Measurements from ENCODE around the gene TAAR1. TPM values are rescaled to one million over a fixed set of nuclear protein-coding genes. Genes with fewer than 3 reads are reported as not detected.

The TAAR1 gene
- total RNA-seq, 1 experiment from 2014 or later = not detected

- no peaks in the 10 kb centered on the region for H3K9me3 ChIP-seq (ENCODE audit: low read length)
- H3K79me2 ChIP-seq (ENCODE audit: low read length) = no peaks in the 10 kb centered on the region
- H3K27me3 ChIP-seq (ENCODE audit: low read length) = no peaks in the 10 kb centered on the region
- H3K4me3 ChIP-seq (ENCODE audit: low read length) = no peak within 1 kb of the TSS
- H3K4me1 ChIP-seq (ENCODE audit: low read length) = no peaks in the 10 kb centered on the region
- no peak within 1 kb of the TSS for H3K27ac ChIP-seq (ENCODE audit: low read length)
- H4K20me1 ChIP-seq (ENCODE audit: insufficient read depth, low read depth, low read length) = no peaks in the 10 kb centered on the region
- no peak within 1 kb of the TSS for H3K9ac ChIP-seq (ENCODE audit: low read length)
- H2AFZ ChIP-seq (ENCODE audit: low read length) = no peak within 1 kb of the TSS
- no peaks in the 10 kb centered on the region for H3K9me2 ChIP-seq (replicated peaks; ENCODE audit: insufficient read depth, low read length)
- DNase-seq = no peak
- no peak within 1 kb of the TSS for H3K4me2 ChIP-seq (ENCODE audit: low read depth, low read length, poor library complexity, severe bottlenecking)
- no peaks in the 10 kb centered on the region for H3K36me3 ChIP-seq (ENCODE audit: insufficient read depth, low read length)
Measured at GRCh38 chr6:132624175-132624574, 34.8 kb downstream of the TAAR1 start, which contains the start of gene TAAR2. Gene TAAR2 (minus strand): TSS chr6:132624275. CDS start chr6:132624275, 0 bp downstream.

- Histone ChIP-seq H3K9me3 (ENCODE audit: low read length) (no peaks in the 10 kb centered on the region), H2AFZ (ENCODE audit: low read length) (no peak overlapping the region), H3K4me1 (ENCODE audit: low read length) (no peaks in the 10 kb centered on the region)
Measured at GRCh38 chr6:132623106-132623845, 35.7 kb downstream of the TAAR1 start.

GRCh38 chr6:132616677-132617076 is 42.3 kb downstream of the TAAR1 start:
- H3K4me3 ChIP-seq (ENCODE audit: low read length) = no peak overlapping the region
- no peaks in the 10 kb centered on the region for H3K9me2 ChIP-seq (replicated peaks; ENCODE audit: insufficient read depth, low read length)
- no peaks in the 10 kb centered on the region for H3K36me3 ChIP-seq (ENCODE audit: insufficient read depth, low read length)
- DNase-seq = no peak
- H3K27ac ChIP-seq (ENCODE audit: low read length) = no peak overlapping the region
- no peaks in the 10 kb centered on the region for H3K27me3 ChIP-seq (ENCODE audit: low read length)
- H3K4me2 ChIP-seq (ENCODE audit: low read depth, low read length, poor library complexity, severe bottlenecking) = no peak overlapping the region
- no peaks in the 10 kb centered on the region for H4K20me1 ChIP-seq (ENCODE audit: insufficient read depth, low read depth, low read length)
- no peak overlapping the region for H3K9ac ChIP-seq (ENCODE audit: low read length)
- no peaks in the 10 kb centered on the region for H3K9me3 ChIP-seq (ENCODE audit: low read length)
- H3K79me2 ChIP-seq (ENCODE audit: low read length) = no peaks in the 10 kb centered on the region
- no peaks in the 10 kb centered on the region for H3K4me1 ChIP-seq (ENCODE audit: low read length)
- H2AFZ ChIP-seq (ENCODE audit: low read length) = no peak overlapping the region

More at GRCh38 chr6:132623106-132623845, 35.7 kb downstream of the TAAR1 start:
- no peak overlapping the region for H3K27ac ChIP-seq (ENCODE audit: low read length)
- H3K27me3 ChIP-seq (ENCODE audit: low read length) = no peaks in the 10 kb centered on the region
- H3K4me3 ChIP-seq (ENCODE audit: low read length) = no peak overlapping the region
- no peaks in the 10 kb centered on the region for H3K79me2 ChIP-seq (ENCODE audit: low read length)
- H3K9me2 ChIP-seq (replicated peaks; ENCODE audit: insufficient read depth, low read length) = no peaks in the 10 kb centered on the region
- no peak overlapping the region for H3K9ac ChIP-seq (ENCODE audit: low read length)
- no peaks in the 10 kb centered on the region for H3K36me3 ChIP-seq (ENCODE audit: insufficient read depth, low read length)
- no peak for DNase-seq
- H4K20me1 ChIP-seq (ENCODE audit: insufficient read depth, low read depth, low read length) = no peaks in the 10 kb centered on the region
- no peak overlapping the region for H3K4me2 ChIP-seq (ENCODE audit: low read depth, low read length, poor library complexity, severe bottlenecking)

GRCh38 chr6:132614554-132614953 is 44.4 kb downstream of the TAAR1 start:
- Histone ChIP-seq H3K9me2 (replicated peaks; ENCODE audit: insufficient read depth, low read length) (no peaks in the 10 kb centered on the region), H3K4me3 (ENCODE audit: low read length) (no peak overlapping the region), H4K20me1 (ENCODE audit: insufficient read depth, low read depth, low read length) (no peaks in the 10 kb centered on the region), H3K27ac (ENCODE audit: low read length) (no peak overlapping the region), H2AFZ (ENCODE audit: low read length) (no peak overlapping the region), H3K27me3 (ENCODE audit: low read length) (no peaks in the 10 kb centered on the region), H3K9me3 (ENCODE audit: low read length) (no peaks in the 10 kb centered on the region), H3K4me1 (ENCODE audit: low read length) (no peaks in the 10 kb centered on the region), H3K79me2 (ENCODE audit: low read length) (no peaks in the 10 kb centered on the region), H3K4me2 (ENCODE audit: low read depth, low read length, poor library complexity, severe bottlenecking) (no peak overlapping the region), H3K36me3 (ENCODE audit: insufficient read depth, low read length) (no peaks in the 10 kb centered on the region), H3K9ac (ENCODE audit: low read length) (no peak overlapping the region)
- DNase-seq = no peak

- H3K36me3 ChIP-seq (ENCODE audit: insufficient read depth, low read length) = no peaks in the 10 kb centered on the region
- H3K4me2 ChIP-seq (ENCODE audit: low read depth, low read length, poor library complexity, severe bottlenecking) = no peak overlapping the region
- H4K20me1 ChIP-seq (ENCODE audit: insufficient read depth, low read depth, low read length) = no peaks in the 10 kb centered on the region
- no peak overlapping the region for H3K27ac ChIP-seq (ENCODE audit: low read length)
- H3K9me2 ChIP-seq (replicated peaks; ENCODE audit: insufficient read depth, low read length) = no peaks in the 10 kb centered on the region
- no peak overlapping the region for H3K4me3 ChIP-seq (ENCODE audit: low read length)
- no peak for DNase-seq
- no peaks in the 10 kb centered on the region for H3K79me2 ChIP-seq (ENCODE audit: low read length)
- no peak overlapping the region for H2AFZ ChIP-seq (ENCODE audit: low read length)
- H3K27me3 ChIP-seq (ENCODE audit: low read length) = no peaks in the 10 kb centered on the region
- H3K4me1 ChIP-seq (ENCODE audit: low read length) = no peaks in the 10 kb centered on the region
- H3K9me3 ChIP-seq (ENCODE audit: low read length) = no peaks in the 10 kb centered on the region
- H3K9ac ChIP-seq (ENCODE audit: low read length) = no peak overlapping the region
Measured at GRCh38 chr6:132612449-132613108, 46.4 kb downstream of the TAAR1 start.

GRCh38 chr6:132611616-132612015 is 47.4 kb downstream of the TAAR1 start:
- no peak overlapping the region for H3K27ac ChIP-seq (ENCODE audit: low read length)
- H3K9me2 ChIP-seq (replicated peaks; ENCODE audit: insufficient read depth, low read length) = no peaks in the 10 kb centered on the region
- H3K9ac ChIP-seq (ENCODE audit: low read length) = no peak overlapping the region
- H3K79me2 ChIP-seq (ENCODE audit: low read length) = no peaks in the 10 kb centered on the region
- no peak for DNase-seq
- H3K4me1 ChIP-seq (ENCODE audit: low read length) = no peaks in the 10 kb centered on the region
- H3K27me3 ChIP-seq (ENCODE audit: low read length) = no peaks in the 10 kb centered on the region
- H3K9me3 ChIP-seq (ENCODE audit: low read length) = no peaks in the 10 kb centered on the region
- no peak overlapping the region for H2AFZ ChIP-seq (ENCODE audit: low read length)
- no peaks in the 10 kb centered on the region for H4K20me1 ChIP-seq (ENCODE audit: insufficient read depth, low read depth, low read length)
- no peak overlapping the region for H3K4me2 ChIP-seq (ENCODE audit: low read depth, low read length, poor library complexity, severe bottlenecking)
- H3K4me3 ChIP-seq (ENCODE audit: low read length) = no peak overlapping the region
- H3K36me3 ChIP-seq (ENCODE audit: insufficient read depth, low read length) = no peaks in the 10 kb centered on the region

GRCh38 chr6:132607544-132608233 is 51.3 kb downstream of the TAAR1 start:
- Histone ChIP-seq H3K4me3 (ENCODE audit: low read length) (no peak overlapping the region), H3K4me2 (ENCODE audit: low read depth, low read length, poor library complexity, severe bottlenecking) (no peak overlapping the region), H3K4me1 (ENCODE audit: low read length) (no peaks in the 10 kb centered on the region), H3K36me3 (ENCODE audit: insufficient read depth, low read length) (no peaks in the 10 kb centered on the region), H3K27ac (ENCODE audit: low read length) (no peak overlapping the region), H3K9ac (ENCODE audit: low read length) (no peak overlapping the region), H3K9me3 (ENCODE audit: low read length) (no peaks in the 10 kb centered on the region), H3K9me2 (replicated peaks; ENCODE audit: insufficient read depth, low read length) (no peaks in the 10 kb centered on the region), H2AFZ (ENCODE audit: low read length) (no peak overlapping the region), H3K27me3 (ENCODE audit: low read length) (no peaks in the 10 kb centered on the region), H3K79me2 (ENCODE audit: low read length) (no peaks in the 10 kb centered on the region), H4K20me1 (ENCODE audit: insufficient read depth, low read depth, low read length) (no peaks in the 10 kb centered on the region)
- no peak for DNase-seq

- no peak overlapping the region for H2AFZ ChIP-seq (ENCODE audit: low read length)
- no peaks in the 10 kb centered on the region for H3K4me1 ChIP-seq (ENCODE audit: low read length)
- no peaks in the 10 kb centered on the region for H3K9me3 ChIP-seq (ENCODE audit: low read length)
- no peak overlapping the region for H3K4me3 ChIP-seq (ENCODE audit: low read length)
- H3K36me3 ChIP-seq (ENCODE audit: insufficient read depth, low read length) = no peaks in the 10 kb centered on the region
- no peaks in the 10 kb centered on the region for H4K20me1 ChIP-seq (ENCODE audit: insufficient read depth, low read depth, low read length)
- H3K4me2 ChIP-seq (ENCODE audit: low read depth, low read length, poor library complexity, severe bottlenecking) = no peak overlapping the region
- H3K79me2 ChIP-seq (ENCODE audit: low read length) = no peaks in the 10 kb centered on the region
- no peaks in the 10 kb centered on the region for H3K27me3 ChIP-seq (ENCODE audit: low read length)
- no peak overlapping the region for H3K27ac ChIP-seq (ENCODE audit: low read length)
- H3K9me2 ChIP-seq (replicated peaks; ENCODE audit: insufficient read depth, low read length) = no peaks in the 10 kb centered on the region
- H3K9ac ChIP-seq (ENCODE audit: low read length) = no peak overlapping the region
- no peak for DNase-seq
Measured at GRCh38 chr6:132604635-132605152, 54.3 kb downstream of the TAAR1 start.
